DOHH2 (cell line): ENCODE measurements around the gene GAS6.

Experiments used
- H3F3A ChIP-seq: fragments of 200-600 bp; sonication (generic), shearing (Covaris generic); 2 replicates; pipeline ENCODE4 v1.6.0; 2016; ENCODE audit warnings: antibody characterized with exemption, mild to moderate bottlenecking; ENCODE audit not compliant: control insufficient read depth, insufficient read depth
- H3K27ac ChIP-seq: fragments of 200-600 bp; sonication (generic); 2 replicates; pipeline ENCODE4 v1.5.1; 2014; ENCODE audit warnings: low read depth, mild to moderate bottlenecking, low read length, moderate library complexity
- H3K27me3 ChIP-seq: fragments of 200-600 bp; sonication (generic); 2 replicates; pipeline ENCODE4 v1.6.1; 2014; ENCODE audit warnings: mild to moderate bottlenecking, low read length, mixed read lengths; ENCODE audit not compliant: control insufficient read depth
- H3K36me3 ChIP-seq: fragments of 200-600 bp; sonication (generic); 2 replicates; pipeline ENCODE4 v1.6.1; 2014; ENCODE audit warnings: mild to moderate bottlenecking, low read length, moderate library complexity, mixed read lengths; ENCODE audit not compliant: control insufficient read depth
- H3K4me1 ChIP-seq: fragments of 200-600 bp; sonication (generic); 2 replicates; pipeline ENCODE4 v1.6.1; 2014; ENCODE audit warnings: mild to moderate bottlenecking, low read length, mixed read lengths; ENCODE audit not compliant: control insufficient read depth
- H3K4me2 ChIP-seq: fragments of 200-600 bp; sonication (generic); 2 replicates; pipeline ENCODE4 v1.6.0; 2014; ENCODE audit warnings: mild to moderate bottlenecking, low read length, moderate library complexity
- H3K4me3 ChIP-seq: fragments of 200-600 bp; sonication (generic); 2 replicates; pipeline ENCODE4 v1.5.1; 2014; ENCODE audit warnings: mild to moderate bottlenecking, low read length, mixed read lengths
- H3K79me2 ChIP-seq: fragments of 200-600 bp; sonication (generic); 2 replicates; pipeline ENCODE4 v1.6.1; 2014; ENCODE audit warnings: mild to moderate bottlenecking, low read length, mixed read lengths; ENCODE audit not compliant: control insufficient read depth
- H3K9me2 ChIP-seq: fragments of 200-600 bp; sonication (generic); replicated peaks from 2 replicates; pipeline ENCODE4 v1.6.1; 2014; ENCODE audit warnings: mild to moderate bottlenecking, low read length, mixed read lengths; ENCODE audit not compliant: control insufficient read depth
- H3K9me3 ChIP-seq: fragments of 200-600 bp; sonication (generic); 2 replicates; pipeline ENCODE4 v1.6.1; 2014; ENCODE audit warnings: antibody characterized with exemption, low read length, mixed read lengths; ENCODE audit not compliant: control insufficient read depth, insufficient read depth
- H4K20me1 ChIP-seq: fragments of 200-600 bp; sonication (generic); 2 replicates; pipeline ENCODE4 v1.6.0; 2014; ENCODE audit warnings: low read depth, mild to moderate bottlenecking, antibody characterized with exemption, low read length, moderate library complexity; ENCODE audit not compliant: control insufficient read depth, insufficient read depth
- EZH2phosphoT487 ChIP-seq: fragments of 200-600 bp; sonication (generic); IDR thresholded peaks from 2 replicates; pipeline ENCODE4 v1.6.1; 2017; ENCODE audit warnings: borderline replicate concordance, mild to moderate bottlenecking, antibody characterized with exemption, low read length, moderate library complexity, mixed read lengths
- TF ChIP-seq, protein P1 (sequence below): fragments of 200-600 bp; sonication (generic); IDR thresholded peaks from one replicate; pipeline ENCODE4 v1.5.1; 2014; ENCODE audit warnings: antibody characterized with exemption, mild to moderate bottlenecking, low read depth, low read length; ENCODE audit not compliant: poor library complexity, severe bottlenecking

GAS6 gene

GRCh38 chr13:113865427-113865826 lies 1.6 kb upstream of the GAS6 start:
- Histone ChIP-seq H3K36me3 (no peaks in the 10 kb centered on the region), H3K27me3 (peaks cover 26% of the 10 kb centered on the region), H3K4me2 (no peak overlapping the region), H3K27ac (no peak overlapping the region), H3K9me2 (no peaks in the 10 kb centered on the region), H3F3A (no peaks in the 10 kb centered on the region), H4K20me1 (no peaks in the 10 kb centered on the region), H3K79me2 (no peaks in the 10 kb centered on the region), H3K4me1 (no peaks in the 10 kb centered on the region; the same call in 1 of the 2 replicates), H3K9me3 (no peaks in the 10 kb centered on the region; the same call in 1 of the 2 replicates), H3K4me3 (no peak overlapping the region)
- no peak for TF ChIP-seq EZH2phosphoT487
- TF ChIP-seq, protein P1, sequence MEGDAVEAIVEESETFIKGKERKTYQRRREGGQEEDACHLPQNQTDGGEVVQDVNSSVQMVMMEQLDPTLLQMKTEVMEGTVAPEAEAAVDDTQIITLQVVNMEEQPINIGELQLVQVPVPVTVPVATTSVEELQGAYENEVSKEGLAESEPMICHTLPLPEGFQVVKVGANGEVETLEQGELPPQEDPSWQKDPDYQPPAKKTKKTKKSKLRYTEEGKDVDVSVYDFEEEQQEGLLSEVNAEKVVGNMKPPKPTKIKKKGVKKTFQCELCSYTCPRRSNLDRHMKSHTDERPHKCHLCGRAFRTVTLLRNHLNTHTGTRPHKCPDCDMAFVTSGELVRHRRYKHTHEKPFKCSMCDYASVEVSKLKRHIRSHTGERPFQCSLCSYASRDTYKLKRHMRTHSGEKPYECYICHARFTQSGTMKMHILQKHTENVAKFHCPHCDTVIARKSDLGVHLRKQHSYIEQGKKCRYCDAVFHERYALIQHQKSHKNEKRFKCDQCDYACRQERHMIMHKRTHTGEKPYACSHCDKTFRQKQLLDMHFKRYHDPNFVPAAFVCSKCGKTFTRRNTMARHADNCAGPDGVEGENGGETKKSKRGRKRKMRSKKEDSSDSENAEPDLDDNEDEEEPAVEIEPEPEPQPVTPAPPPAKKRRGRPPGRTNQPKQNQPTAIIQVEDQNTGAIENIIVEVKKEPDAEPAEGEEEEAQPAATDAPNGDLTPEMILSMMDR: no peak

GRCh38 chr13:113864273-113864890 lies 506 bp upstream of the GAS6 start:
- Histone ChIP-seq H3K79me2 (no peaks in the 10 kb centered on the region), H3K9me3 (peaks cover 2% of the 10 kb centered on the region), H3K4me3 (no peak overlapping the region), H3K4me2 (no peak overlapping the region), H3K4me1 (no peaks in the 10 kb centered on the region; the same call in 1 of the 2 replicates), H3K9me2 (no peaks in the 10 kb centered on the region), H3K27ac (no peak overlapping the region), H4K20me1 (no peaks in the 10 kb centered on the region), H3K27me3 (peaks cover 26% of the 10 kb centered on the region), H3F3A (no peaks in the 10 kb centered on the region), H3K36me3 (no peaks in the 10 kb centered on the region)
- no peak for TF ChIP-seq EZH2phosphoT487
- TF ChIP-seq, protein P1: no peak

DNA sequence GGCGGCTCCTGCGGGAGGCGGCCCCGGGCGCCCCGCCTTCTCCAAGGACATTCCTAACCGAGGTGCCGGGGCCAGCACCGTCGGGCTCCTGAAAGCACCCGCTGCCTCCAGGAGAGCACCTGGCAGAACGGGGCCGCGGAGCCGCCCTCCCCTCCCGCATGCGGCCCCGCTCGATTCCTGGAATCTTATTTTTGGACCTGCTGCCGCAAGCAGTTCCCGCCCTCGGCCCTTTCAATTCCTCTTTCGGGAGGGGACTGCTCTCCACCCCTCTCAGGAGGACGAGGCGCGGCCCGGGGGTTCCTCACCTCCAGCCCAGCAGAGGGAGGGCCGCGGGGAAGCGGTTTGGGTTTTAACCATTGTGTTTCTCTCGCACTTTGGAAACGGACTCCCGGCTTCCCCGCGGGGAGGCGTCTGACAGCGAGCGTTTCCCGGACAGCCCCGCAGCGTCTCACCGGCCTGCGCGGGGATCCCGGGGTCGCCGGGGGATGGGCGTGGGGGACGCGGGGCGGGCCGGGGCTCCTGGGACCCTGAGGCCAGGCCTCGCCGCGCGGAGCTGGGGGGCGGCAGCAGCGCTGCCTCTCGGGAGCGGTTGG lies 849 bp downstream of the GAS6 start:
- H3K4me1 ChIP-seq: no peaks in the 10 kb centered on the region; the same call in 1 of the 2 replicates
- H3F3A ChIP-seq: peaks cover 10% of the 10 kb centered on the region; the same call in 1 of the 2 replicates
- no peak overlapping the region for H3K4me2 ChIP-seq
- peaks cover 15% of the 10 kb centered on the region for H3K9me3 ChIP-seq
- no peak overlapping the region for H3K27ac ChIP-seq
- 0 out of 2 replicates have a peak, but pooled peaks have one; percentile 49 for TF ChIP-seq EZH2phosphoT487
- TF ChIP-seq, protein P1: no peak
- H3K9me2 ChIP-seq: no peaks in the 10 kb centered on the region
- H3K79me2 ChIP-seq: no peaks in the 10 kb centered on the region
- H3K4me3 ChIP-seq: no peak overlapping the region
- no peaks in the 10 kb centered on the region for H4K20me1 ChIP-seq
- no peaks in the 10 kb centered on the region for H3K36me3 ChIP-seq
- H3K27me3 ChIP-seq: peaks cover 26% of the 10 kb centered on the region
